ENCODE data around the gene CHRND. TPM values are rescaled to one million over a fixed set of nuclear protein-coding genes. Genes with fewer than 3 reads are reported as not detected.

Gene CHRND
- total and polyA plus RNA-seq, 2 of the 8 experiments (the other 6 are each of a cell fraction or from before 2014, with no cell fraction given): 0.24 TPM; not detected in 1

GRCh38 chr2:232519581-232520438 lies 6.2 kb upstream of the CHRND start, which contains the start of gene PRSS56 (continued):
- TF ChIP-seq CTBP2 (IDR thresholded peaks at IDR 0.05; ENCODE audit: borderline replicate concordance, insufficient read depth, insufficient read length, low read length) (no peak), CTCF (IDR thresholded peaks at IDR 0.05; ENCODE audit: control extremely low read depth in 1 of 3, insufficient read depth in 1 of 3, low read depth in 1 of 3, low read length in 3 of 3) (no peak), JUND (IDR thresholded peaks at IDR 0.05; ENCODE audit: low read length) (no peak), SAP30 (IDR thresholded peaks at IDR 0.05; ENCODE audit: insufficient read depth, insufficient replicate concordance, low read length) (no peak), SUZ12 (IDR thresholded peaks at IDR 0.05; ENCODE audit: low read length) (no peak)
